H54 (cell line): ENCODE results near the gene CLCF1.
"Not testable (repeated sequence)": the region's sequence is repeated elsewhere in the genome, so short reads cannot be mapped to it uniquely, and the experiment has no call there.

Experiments used
- DNase-seq: peaks from one replicate; pipeline ENCODE4 v3.0.0; 2011; ENCODE audit warnings: low spot score, mixed read lengths; ENCODE audit not compliant: insufficient read length
- FAIRE-seq: peaks from 3 replicates; lab custom pipeline; 2011; peaks lifted over from hg19 to GRCh38; lab: Jason Lieb, UNC
- POLR2A ChIP-seq: IDR thresholded peaks from 2 replicates; pipeline ENCODE4 v1.6.1; 2011; ENCODE audit warnings: low read depth, mild to moderate bottlenecking, low read length

CLCF1 gene

DNA sequence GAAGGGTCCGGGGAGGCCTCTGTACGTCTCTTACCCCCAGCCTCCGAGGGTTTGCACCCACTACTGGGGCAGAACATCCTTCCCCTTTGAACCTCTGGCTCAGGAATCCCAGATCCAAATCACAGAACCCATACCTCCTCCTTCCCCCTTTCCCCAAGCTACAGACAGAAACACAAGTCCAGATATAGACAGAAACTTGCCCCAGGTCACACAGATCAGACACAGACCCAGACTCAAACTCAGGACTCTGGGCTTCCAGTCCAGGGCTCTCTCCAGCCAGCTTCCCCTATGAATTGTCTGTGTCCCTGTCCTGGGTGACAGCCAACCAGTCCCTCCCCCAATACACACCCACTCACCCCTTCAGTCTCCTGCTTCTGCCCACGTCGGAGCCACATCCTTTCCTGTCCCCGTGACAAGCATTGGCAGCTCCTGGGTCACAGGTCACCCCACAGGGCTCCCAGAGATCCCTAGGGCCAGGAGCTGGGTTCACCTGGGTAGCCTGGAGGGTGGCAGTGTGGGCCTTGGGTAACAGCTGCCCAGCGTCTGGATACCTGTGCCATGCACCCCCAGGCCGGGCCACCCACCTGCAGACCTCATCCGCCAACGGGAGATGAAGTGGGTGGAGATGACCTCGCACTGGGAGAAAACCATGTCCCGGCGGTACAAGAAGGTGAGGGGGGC lies 31.3 kb upstream of the CLCF1 start:
- no peak for TF ChIP-seq POLR2A
- DNase-seq (no peak), FAIRE-seq (no peak)

DNA sequence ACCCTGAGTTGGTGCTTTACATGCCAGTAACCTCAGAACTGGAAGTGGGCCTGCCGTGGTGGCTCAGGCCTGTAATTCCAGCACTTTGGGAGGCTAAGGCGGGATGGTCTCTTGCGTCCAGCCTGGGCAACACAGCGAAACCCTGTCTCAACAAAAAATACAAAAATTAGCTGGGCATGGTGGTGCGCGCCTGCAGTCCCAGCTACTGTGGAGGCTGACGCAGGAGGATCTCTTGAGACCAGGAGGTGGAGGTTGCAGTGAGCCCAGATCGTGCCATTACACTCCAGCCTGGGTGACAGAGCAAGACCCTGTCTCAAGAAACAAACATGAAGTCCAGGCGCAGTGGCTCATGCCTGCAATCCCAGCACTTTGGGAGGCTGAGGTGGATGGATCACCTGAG lies 29.7 kb upstream of the CLCF1 start:
- FAIRE-seq = not testable (repeated sequence)

DNA sequence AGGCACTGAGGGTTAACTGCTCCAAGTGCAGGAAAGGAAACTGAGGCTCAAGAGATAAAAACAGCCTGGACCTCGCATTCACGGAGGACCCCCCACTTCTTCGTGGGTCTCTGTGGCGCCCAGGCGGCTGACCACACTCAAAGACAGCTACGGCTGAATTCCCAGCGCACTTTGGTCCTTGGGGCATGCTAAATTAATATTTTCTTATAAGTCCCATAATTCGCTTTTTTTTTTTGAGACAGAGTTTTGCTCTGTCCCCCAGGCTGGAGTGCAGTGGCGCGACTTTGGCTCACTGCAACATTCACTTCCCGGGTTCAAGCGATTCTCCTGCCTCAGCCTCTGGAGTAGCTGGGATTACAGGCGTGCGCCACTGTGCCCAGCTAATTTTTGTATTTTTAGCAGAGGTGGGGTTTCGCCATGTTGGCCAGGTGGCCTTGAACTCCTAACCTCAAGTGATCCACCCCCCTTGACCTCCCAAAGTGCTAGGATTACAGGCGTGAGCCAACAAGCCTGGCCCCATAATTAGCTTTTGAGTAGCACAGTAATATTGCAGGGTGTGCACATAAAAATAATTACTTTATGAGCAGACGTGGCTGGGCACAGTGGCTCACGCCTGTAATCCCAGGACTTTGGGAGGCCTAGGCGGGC lies 28.9 kb upstream of the CLCF1 start:
- not testable (repeated sequence) for FAIRE-seq, DNase-seq

More for the DNA sequence above, 29.7 kb upstream of the CLCF1 start:
- DNase-seq = not testable (repeated sequence)

DNA sequence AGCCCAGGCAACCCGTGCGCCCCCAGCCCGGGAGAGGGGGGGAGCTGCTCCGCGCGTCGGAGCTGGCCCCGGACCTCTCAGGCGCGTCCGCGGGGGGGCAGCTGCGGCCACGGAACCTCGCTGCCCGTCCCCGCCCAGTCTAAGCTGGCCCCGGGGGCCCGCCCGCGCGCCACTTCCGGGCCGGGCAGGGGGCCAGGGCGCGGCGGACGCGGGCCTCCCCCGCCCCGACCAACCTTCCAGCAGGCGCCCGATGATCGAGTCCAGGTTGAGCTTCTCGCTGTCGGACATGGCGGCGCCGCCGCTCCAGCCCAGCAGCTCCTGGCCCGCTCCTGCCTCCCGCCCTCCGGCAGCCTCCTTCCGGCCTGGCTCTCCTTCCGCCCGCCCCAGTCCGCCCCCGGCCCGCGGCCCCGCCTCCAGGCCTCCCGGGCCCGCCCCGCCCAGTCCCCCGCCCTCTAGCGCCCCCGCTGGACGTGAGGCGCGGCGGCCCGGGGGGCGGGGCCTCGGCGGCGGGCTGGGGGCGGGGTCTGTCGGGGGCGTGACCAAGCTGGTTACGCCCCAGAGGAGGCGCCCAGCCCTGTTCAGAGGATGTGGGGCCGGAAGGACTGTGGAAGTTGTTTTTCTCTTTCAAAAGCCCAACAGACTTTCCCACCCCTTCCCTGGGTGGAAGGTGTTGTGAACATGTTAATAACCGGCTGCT lies 28.2 kb upstream of the CLCF1 start, which contains the start of gene PPP1CA:
TSS of gene PPP1CA (minus strand) at position 364 of the 697 bp plus-strand sequence. CDS start at position 288, 76 bp downstream.
- TF ChIP-seq POLR2A = peak; percentile 88
- no peak for FAIRE-seq
- peak; percentile 95 for DNase-seq

DNA sequence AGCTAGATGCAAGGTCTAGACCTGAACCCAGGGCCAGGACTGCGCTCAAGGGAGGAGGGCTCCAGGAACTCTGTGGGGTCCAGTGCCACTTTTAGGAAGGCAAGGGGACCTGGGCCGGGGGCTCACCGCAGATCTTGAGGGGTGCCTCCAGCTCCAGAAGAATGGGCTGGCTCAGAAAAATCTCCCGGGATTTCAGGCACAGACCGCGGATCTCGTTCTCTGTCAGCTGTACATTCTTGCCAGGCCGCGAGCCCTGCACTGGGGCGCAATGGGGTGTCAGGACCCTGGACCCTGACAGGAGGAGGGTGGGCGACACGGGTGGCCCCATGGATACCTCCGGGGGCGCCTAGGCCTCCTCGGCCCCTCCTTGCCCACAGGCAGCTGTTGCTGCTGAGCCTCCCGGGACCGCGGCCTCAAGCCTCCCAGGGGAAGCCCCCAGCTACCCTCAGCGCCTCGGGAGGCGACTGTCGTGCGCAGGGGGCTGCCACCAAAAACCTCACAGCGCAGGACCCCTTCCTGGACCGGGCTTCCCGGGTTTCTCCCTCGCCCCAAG lies 27.6 kb upstream of the CLCF1 start:
- TF ChIP-seq POLR2A = no peak
- DNase-seq (no peak), FAIRE-seq (no peak)

DNA sequence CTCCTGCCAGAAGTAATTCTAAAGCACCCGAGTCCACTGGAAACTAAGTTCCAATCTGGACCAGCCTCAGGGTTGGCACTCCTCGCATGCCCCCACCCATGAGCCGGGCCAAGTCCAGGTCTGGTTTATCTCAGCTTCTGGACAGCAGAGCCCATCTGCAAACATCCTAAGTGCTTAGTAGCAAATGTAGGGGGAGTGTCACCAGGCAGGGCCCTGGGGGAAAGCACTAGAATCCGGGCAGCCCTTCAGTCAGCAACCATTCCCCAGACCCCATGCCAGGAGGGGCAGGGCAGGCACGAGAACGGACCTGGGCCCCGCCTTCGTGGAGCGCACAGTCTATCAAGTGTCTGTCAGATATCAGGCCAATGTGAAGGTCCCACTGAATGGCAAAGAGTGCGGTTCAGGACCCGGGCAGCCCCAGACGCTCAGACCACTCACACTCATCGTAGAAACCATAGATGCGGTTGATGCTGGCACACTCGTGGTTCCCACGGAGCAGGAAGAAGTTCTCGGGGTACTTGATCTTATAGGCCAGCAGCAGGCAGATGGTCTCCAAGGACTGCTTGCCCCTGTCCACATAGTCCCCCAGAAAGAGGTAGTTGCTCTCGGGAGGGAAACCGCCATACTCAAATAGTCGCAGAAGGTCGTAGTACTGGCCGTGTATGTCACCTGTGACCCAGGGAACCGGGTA lies 27.0 kb upstream of the CLCF1 start:
- peak; percentile 9; the same call in 1 of the 2 replicates for TF ChIP-seq POLR2A
- no peak for DNase-seq
- FAIRE-seq = no peak

DNA sequence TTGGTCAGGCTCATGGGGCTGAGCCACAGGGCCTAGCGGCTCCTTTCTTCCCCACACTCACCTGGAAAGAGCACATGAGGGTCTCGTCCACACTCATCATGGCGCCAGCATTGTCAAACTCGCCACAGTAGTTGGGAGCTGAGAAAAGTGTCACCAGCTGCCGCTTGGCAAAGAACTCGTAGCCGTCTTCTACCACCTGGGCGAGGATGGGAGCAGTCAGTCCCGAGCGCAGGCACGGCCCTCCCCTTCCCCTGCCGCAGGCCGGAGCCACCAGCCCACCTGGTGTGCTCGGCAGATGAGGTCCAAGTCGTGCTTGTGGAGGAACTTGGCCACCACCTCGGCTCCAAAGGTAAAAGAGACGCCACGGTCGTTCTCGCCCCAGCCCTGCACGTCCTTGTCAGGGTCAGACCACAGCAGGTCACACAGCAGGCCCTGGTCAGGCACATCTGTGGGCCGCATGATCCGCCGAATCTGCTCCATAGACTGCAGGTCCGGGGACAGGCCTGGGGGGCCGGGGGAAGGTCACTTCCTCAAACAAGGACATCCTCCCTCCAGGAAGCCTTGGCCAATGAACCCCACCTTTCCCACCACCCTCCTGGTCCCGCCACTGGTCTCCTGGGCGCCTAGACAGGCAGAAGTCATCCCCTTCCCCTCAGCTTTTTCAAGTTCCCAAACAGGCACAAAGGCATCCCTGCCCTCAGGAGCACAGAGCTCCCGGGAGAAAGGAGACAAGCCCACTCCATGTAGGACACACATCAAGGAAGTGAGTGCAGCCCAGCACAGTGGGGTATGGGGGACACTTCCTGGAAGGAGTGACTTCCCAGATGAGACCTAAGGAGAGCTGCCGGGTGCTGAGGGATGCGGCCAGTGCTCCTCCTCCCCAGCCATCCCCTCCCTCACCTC lies 25.5 kb upstream of the CLCF1 start:
- no peak for TF ChIP-seq POLR2A
- DNase-seq (no peak), FAIRE-seq (no peak)

DNA sequence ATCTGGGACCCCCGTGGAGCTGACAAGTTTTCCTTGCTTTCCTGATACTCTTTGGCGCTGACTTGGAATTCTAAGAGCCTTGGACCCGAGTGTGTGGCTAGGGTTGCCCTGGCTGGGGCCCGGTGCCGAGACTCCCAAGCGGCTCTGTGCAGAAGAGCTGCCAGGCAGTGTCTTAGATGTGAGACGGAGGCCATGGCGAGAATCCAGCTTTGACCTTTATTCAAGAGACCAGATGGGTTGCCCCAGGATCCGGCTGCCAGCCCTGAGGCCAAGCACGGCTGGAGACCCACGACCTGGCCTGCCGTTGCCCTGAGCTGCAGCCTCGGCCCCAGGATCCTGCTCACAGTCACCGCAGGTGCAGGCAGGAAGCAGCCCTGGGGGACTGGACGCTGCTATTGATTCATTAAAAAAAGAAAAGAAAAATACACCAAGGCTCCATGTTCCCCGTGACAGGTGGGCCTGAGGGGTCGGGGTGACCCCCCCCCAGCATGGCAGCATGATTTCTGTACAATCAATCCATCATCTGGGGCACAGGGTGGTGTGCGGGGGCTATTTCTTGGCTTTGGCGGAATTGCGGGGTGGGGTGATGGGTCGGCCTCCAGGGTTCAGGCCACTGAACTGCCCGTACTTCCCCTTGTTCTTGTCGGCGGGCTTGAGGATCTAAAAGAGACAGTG lies 24.7 kb upstream of the CLCF1 start:
- FAIRE-seq = no peak
- DNase-seq = no peak
- TF ChIP-seq POLR2A = no peak

DNA sequence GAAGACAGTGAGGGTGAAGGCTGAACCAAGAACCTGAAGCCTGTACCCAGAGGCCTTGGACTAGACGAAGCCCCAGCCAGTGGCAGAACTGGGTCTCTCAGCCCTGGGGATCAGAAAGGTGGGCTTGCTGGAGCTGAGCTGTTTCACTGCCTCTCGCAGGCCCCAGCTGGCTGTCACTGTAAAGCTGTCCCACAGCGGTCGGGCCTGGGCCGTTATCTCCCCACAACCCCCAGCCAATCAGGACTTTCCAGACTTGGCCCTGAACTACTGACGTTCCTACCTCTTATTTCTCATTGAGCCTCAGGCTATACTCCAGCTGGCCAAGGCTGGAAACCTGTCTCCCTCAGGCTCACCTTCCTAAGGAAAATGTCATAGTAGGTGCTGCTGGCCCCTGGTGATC lies 24.1 kb upstream of the CLCF1 start:
- DNase-seq (no peak), FAIRE-seq (no peak)
- no peak for TF ChIP-seq POLR2A

DNA sequence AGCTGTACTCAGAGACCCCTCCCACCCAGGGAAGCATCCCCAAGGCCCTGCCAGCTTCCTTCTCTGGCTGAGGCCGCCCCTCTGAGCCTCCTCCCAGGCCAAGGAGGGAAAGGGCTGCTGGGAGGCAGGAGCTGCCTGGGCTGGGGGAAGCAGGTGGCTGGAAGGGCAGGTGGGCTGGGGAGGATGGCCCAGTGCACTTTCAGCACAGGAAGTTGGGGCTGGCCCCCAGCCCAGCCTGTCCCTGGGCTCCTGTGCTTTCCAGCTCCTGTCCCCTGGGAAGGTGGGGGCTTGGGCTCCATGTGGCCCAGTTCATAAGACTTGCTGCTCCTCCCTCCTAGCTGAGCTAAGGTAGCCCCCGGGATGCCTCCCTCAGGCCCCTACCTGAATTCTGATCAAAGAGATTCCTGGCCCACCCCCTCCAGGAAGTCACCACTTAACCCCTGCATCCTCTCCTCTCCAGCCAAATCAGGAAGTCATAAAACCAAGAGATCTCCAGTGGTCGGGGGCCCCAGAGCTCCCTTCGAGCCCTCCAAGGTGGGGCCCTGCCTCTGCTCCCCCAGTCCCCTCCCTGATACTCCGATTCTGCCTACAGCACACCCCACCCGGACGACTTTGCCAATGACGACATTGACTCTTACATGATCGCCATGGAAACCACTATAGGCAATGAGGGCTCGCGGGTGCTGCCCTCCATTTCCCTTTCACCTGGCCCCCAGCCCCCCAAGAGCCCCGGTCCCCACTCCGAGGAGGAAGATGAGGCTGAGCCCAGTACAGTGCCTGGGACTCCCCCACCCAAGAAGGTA lies 23.4 kb upstream of the CLCF1 start:
- TF ChIP-seq POLR2A = no peak
- DNase-seq (no peak), FAIRE-seq (no peak)

DNA sequence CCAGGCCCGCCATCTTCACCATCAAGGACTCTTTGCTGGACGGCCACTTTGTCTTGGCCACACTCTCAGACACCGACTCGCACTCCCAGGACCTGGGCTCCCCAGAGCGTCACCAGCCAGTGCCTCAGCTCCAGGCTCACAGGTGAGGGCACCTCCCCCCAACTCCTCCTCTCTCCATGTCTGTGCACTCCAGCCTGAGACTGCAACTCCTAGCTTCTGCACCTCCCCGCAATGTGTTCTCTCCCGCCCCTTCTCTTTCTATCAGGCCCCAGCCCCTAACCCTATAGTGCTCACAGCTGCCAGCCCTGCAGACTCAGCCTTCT lies 22.8 kb upstream of the CLCF1 start:
- no peak for DNase-seq
- no peak for FAIRE-seq
- no peak for TF ChIP-seq POLR2A
